Tibial nerve (tissue), 4 donors: ENCODE measurements around the gene ERN2. TPM values are rescaled to one million over a fixed set of nuclear protein-coding genes. Genes with fewer than 3 reads are reported as not detected.
"Not testable (repeated sequence)": the region's sequence is repeated elsewhere in the genome, so short reads cannot be mapped to it uniquely, and the experiment has no call there.

Experiments
- DNase-seq, 2 donors: peaks; one replicate each; pipeline ENCODE4 v3.0.0-alpha.2; 2019; ENCODE audit warnings: low spot score in 2 of 2
- H3K27ac ChIP-seq, 4 donors: fragments of 200-600 bp; sonication (generic) in 3 of 4; one replicate each; pipeline ENCODE4 v1.5.1; 2017 to 2019; ENCODE audit warnings: mild to moderate bottlenecking in 1 of 4
- H3K27me3 ChIP-seq, 2 donors: fragments of 200-600 bp; sonication (generic) in 1 of 2; one replicate each; pipeline versions ENCODE4 v1.5.1 to v1.6.0; 2017 to 2019
- H3K36me3 ChIP-seq, 3 donors: fragments of 200-600 bp; sonication (generic); one replicate each; pipeline ENCODE4 v1.5.1; 2018 to 2019
- H3K4me1 ChIP-seq, 4 donors: fragments of 200-600 bp; sonication (generic) in 3 of 4; one replicate each; pipeline ENCODE4 v1.5.1; 2017 to 2019
- H3K4me3 ChIP-seq, 4 donors: fragments of 200-600 bp; sonication (generic) in 3 of 4; one replicate each; pipeline ENCODE4 v1.5.1; 2017 to 2019; ENCODE audit warnings: mild to moderate bottlenecking in 1 of 4, moderate library complexity in 1 of 4
- H3K9me3 ChIP-seq, 4 donors: fragments of 200-600 bp; sonication (generic) in 3 of 4; one replicate each; pipeline ENCODE4 v1.5.1; 2017 to 2019
- EP300 ChIP-seq, 2 donors: sonication (generic); formaldehyde crosslinking; IDR thresholded peaks; one replicate each; pipeline ENCODE4 v1.6.1; 2017; ENCODE audit warnings: antibody characterized with exemption in 2 of 2, mild to moderate bottlenecking in 1 of 2
- POLR2A ChIP-seq, 2 donors: fragments of 450-650 bp; IDR thresholded peaks; one replicate each; pipeline ENCODE4 v1.6.1; 2017; ENCODE audit warnings: antibody characterized with exemption in 2 of 2, mild to moderate bottlenecking in 2 of 2, moderate library complexity in 2 of 2
- WGBS, 2 donors: methylation state at CpG; one replicate each; pipeline ENCODE4 v1.1.5; 2018; 5-methylcytosine and 5-hydroxymethylcytosine counted together
- total RNA-seq, 4 donors: library from RNA; depleted of rRNA; stranded (reverse); fragments of >200 nt; gene quantifications; one replicate each; pipeline ENCODE4 v1.1.0, GENCODE V29; 2016
- TF ChIP-seq, protein P1 (sequence below), 5 experiments: fragments of 200-600 bp in 3 of 5; fragments of 450-650 bp in 2 of 5; sonication (generic) in 3 of 5; IDR thresholded peaks; one replicate each; pipeline ENCODE4 v1.5.1; 2016 to 2019; ENCODE audit warnings: antibody characterized with exemption in 5 of 5, mild to moderate bottlenecking in 3 of 5, moderate library complexity in 2 of 5

The ERN2 gene
- total RNA-seq, 4 donors from 2014 or later = not detected

DNA sequence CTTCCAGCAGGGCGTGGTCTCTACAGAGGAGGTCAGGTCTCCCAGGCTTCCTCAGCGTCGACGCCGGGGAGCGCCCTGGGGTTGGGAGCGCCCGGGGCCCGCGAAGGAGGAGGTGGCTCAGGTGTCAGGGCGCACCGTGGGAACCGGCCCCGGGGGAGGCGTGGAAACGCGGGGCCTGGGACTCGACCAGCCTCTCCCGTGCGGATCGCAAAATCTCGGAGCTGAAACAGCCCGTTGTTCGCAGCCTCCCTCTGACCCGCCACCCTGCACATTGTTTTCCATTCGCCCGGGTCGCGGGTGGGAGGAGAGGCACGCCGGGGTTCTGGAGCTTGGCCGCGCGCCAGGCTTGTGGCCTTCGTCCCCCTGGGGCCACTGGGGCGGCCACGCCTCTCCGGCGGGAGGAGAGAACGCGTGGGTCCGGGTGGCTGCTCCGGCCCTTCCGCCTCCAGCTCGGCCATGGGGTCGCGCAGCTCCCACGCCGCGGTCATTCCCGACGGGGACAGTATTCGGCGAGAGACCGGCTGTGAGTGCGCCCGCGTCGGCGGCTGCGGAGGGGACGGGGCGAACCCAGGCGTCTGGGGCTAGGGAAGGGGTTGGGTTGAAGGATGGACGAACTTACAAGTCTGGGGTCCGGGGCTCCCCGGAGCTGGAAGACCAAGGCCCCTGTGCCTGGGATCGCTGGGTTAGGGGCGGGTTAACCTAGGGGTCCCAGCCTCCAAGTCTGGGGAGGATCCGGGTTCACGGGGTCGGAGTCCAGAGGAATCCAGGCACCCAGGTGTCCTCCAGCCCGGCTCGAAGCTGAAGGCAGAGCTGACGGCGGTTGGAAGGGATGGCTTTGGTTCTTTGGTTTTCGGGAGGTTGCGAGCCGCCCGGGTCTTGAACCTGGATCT lies 41.8 kb upstream of the ERN2 start, which contains the start of gene CHP2:
TSS of gene CHP2 (plus strand) at position 433 of the 890 bp plus-strand sequence. CDS start at position 457, 24 bp downstream.
- Histone ChIP-seq H3K9me3 (no peaks in the 10 kb centered on the region), H3K4me1 (peaks cover 0 to 14% (median 4%) of the 10 kb centered on the region in 4 donors), H3K36me3 (no peaks in the 10 kb centered on the region), H3K27ac (peak within 1 kb of the TSS; percentile 34 to 71 (median 60)), H3K27me3 (peaks cover 0 to 16% of the 10 kb centered on the region in 2 donors), H3K4me3 (peak within 1 kb of the TSS; percentile 9 to 44 (median 31))
- TF ChIP-seq, protein P1, sequence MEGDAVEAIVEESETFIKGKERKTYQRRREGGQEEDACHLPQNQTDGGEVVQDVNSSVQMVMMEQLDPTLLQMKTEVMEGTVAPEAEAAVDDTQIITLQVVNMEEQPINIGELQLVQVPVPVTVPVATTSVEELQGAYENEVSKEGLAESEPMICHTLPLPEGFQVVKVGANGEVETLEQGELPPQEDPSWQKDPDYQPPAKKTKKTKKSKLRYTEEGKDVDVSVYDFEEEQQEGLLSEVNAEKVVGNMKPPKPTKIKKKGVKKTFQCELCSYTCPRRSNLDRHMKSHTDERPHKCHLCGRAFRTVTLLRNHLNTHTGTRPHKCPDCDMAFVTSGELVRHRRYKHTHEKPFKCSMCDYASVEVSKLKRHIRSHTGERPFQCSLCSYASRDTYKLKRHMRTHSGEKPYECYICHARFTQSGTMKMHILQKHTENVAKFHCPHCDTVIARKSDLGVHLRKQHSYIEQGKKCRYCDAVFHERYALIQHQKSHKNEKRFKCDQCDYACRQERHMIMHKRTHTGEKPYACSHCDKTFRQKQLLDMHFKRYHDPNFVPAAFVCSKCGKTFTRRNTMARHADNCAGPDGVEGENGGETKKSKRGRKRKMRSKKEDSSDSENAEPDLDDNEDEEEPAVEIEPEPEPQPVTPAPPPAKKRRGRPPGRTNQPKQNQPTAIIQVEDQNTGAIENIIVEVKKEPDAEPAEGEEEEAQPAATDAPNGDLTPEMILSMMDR (IDR thresholded peaks at IDR 0.05) = no peak
- TF ChIP-seq POLR2A (IDR thresholded peaks at IDR 0.05) (no peak), EP300 (IDR thresholded peaks at IDR 0.05) (peak in 1 of 2 donors; percentile 69)
- no peak for DNase-seq
- 1 to 7% methylated on average over 58 of the region's 80 CpGs for WGBS, 2 donors

GRCh38 chr16:23753908-23754593 lies 41.0 kb upstream of the ERN2 start:
- DNase-seq = no peak
- Histone ChIP-seq H3K27ac (peak overlapping the region; percentile 34 to 71 (median 60)), H3K36me3 (no peaks in the 10 kb centered on the region), H3K4me3 (peak overlapping the region; percentile 9 to 44 (median 31)), H3K4me1 (peaks cover 0 to 14% (median 4%) of the 10 kb centered on the region in 4 donors), H3K27me3 (peaks cover 0 to 16% of the 10 kb centered on the region in 2 donors), H3K9me3 (no peaks in the 10 kb centered on the region)
- WGBS, 2 donors = 24 to 28% methylated on average over 17 of the region's 17 CpGs
- TF ChIP-seq, protein P1 (IDR thresholded peaks at IDR 0.05) = no peak
- TF ChIP-seq EP300 (IDR thresholded peaks at IDR 0.05) (peak in 1 of 2 donors; percentile 9), POLR2A (IDR thresholded peaks at IDR 0.05) (no peak)

DNA sequence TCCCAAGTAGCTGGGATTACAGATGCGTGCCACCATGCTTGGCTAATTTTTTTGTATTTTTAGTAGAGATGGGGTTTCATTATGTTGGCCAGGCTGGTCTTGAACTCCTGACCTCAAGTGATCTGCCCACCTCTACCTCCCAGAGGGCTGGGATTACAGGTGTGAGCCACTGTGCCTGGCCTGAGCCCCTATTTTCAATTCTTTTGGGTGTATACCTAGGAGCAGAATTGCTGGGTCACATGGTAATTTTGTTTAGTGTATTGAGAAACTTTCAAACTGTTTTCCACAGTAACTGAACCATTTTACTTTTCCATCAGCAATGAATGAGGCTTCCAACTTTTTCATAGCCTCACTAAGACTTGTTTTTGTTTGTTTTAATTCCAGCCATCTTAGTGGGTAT lies 38.0 kb upstream of the ERN2 start:
- DNase-seq, H3K9me3 ChIP-seq, H3K4me3 ChIP-seq, H3K36me3 ChIP-seq, H3K27ac ChIP-seq: not testable (repeated sequence)
- H3K27me3 ChIP-seq = peaks cover 0 to 16% of the 10 kb centered on the region in 2 donors
- WGBS, 2 donors = 93 to 100% methylated on average over 1 of the region's 1 CpG
- H3K4me1 ChIP-seq = peaks cover 0 to 14% (median 4%) of the 10 kb centered on the region in 4 donors

GRCh38 chr16:23748630-23749029 lies 35.6 kb upstream of the ERN2 start:
- TF ChIP-seq, protein P1 (IDR thresholded peaks at IDR 0.05) = no peak
- TF ChIP-seq POLR2A (IDR thresholded peaks at IDR 0.05) (no peak), EP300 (IDR thresholded peaks at IDR 0.05) (no peak)
- DNase-seq = no peak
- no peaks in the 10 kb centered on the region for H3K4me1 ChIP-seq
- 68 to 78% methylated on average over 1 of the region's 1 CpG for WGBS, 2 donors
- H3K36me3 ChIP-seq = no peaks in the 10 kb centered on the region
- H3K27ac ChIP-seq = no peak overlapping the region
- no peak overlapping the region for H3K4me3 ChIP-seq
- H3K27me3 ChIP-seq = no peaks in the 10 kb centered on the region
- peaks cover 0 to 3% (median 0%) of the 10 kb centered on the region in 4 donors for H3K9me3 ChIP-seq

DNA sequence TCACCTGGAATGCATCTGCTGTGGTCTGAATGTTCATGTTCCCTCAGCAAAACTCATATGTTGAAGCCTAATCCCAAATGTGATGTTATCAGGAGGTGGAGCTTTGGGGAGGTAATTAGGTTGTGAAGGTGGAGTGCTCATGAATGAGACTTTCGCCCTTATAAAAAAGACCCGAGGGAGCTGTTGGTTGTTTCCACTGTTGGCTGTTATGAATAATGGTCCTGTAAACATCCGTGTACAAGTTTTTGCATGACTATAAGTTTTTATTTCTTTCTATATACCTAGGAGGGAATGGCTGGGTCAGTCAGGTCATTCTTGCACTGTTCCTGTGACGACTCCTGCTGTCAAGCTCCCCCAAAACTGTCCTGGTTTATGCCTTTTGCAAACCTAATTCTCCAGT lies 32.2 kb upstream of the ERN2 start:
- 79 to 82% methylated on average over 4 of the region's 4 CpGs for WGBS, 2 donors
- TF ChIP-seq, protein P1 (IDR thresholded peaks at IDR 0.05) = no peak
- TF ChIP-seq POLR2A (IDR thresholded peaks at IDR 0.05) = no peak
- no peak for TF ChIP-seq EP300 (IDR thresholded peaks at IDR 0.05)

More for the DNA sequence above, 32.2 kb upstream of the ERN2 start:
- DNase-seq = no peak
- no peaks in the 10 kb centered on the region for H3K36me3 ChIP-seq
- no peak overlapping the region for H3K4me3 ChIP-seq
- peaks cover 0 to 8% (median 0%) of the 10 kb centered on the region in 4 donors for H3K9me3 ChIP-seq
- H3K27ac ChIP-seq = no peak overlapping the region
- no peaks in the 10 kb centered on the region for H3K4me1 ChIP-seq
- H3K27me3 ChIP-seq = no peaks in the 10 kb centered on the region
